Activated CD8-positive, alpha-beta memory T cell treated with anti-CD3 and anti-CD28 coated beads, Interleukin-2, amount 50 U/mL, for 24 hours (primary cell): ENCODE results near the gene FAM20C.
"Not testable (repeated sequence)": the region's sequence is repeated elsewhere in the genome, so short reads cannot be mapped to it uniquely, and the experiment has no call there.

Experiments used
- DNase-seq: peaks from one replicate; pipeline ENCODE4 v3.0.0-alpha.2; 2020; ENCODE audit errors: extremely low read depth

The FAM20C gene

DNA sequence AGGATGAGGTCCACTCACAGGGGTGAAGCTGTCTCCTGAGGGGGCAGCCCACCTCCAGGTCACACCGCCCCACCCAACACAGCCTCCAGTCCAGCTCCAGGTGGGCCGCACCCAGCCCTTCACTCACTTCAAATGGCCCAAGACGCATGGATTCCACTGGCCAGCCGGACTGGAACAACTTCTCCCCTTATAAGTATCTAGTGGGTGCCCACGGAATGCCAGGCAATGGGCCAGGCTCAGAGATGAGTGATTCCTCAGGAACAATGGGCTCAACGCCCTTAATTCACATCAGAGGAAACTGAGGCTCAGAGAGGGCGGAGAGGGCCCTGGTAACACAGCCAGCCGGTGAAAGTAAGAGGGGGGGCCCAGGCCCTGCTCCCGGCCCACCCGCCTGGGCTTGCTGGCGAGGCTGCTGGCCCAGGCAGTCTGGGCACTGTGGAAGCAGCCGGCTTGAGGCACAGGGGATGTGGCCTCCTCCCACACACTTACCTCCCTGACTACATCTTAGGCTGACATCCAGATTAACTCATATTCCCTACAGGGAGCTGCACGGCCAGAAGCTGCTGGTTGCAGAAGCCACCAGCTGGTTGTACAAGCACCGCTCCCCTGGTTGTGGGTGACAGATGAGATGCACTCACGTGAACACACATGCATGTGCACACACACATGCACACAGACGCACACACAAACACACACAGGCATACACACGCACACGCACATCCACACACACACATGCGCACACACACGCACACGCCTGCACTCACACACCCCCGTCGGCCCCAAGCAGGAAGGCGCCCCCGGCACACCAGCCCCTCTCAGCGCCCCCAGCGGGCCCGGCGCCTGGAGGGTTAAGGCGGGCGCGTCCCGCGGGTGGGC, 1.0 kb upstream of the FAM20C start:
- DNase-seq, result no peak

- no peak for DNase-seq
These were observed 520 bp downstream of the FAM20C start for GRCh38 chr7:192701-193480.

DNA sequence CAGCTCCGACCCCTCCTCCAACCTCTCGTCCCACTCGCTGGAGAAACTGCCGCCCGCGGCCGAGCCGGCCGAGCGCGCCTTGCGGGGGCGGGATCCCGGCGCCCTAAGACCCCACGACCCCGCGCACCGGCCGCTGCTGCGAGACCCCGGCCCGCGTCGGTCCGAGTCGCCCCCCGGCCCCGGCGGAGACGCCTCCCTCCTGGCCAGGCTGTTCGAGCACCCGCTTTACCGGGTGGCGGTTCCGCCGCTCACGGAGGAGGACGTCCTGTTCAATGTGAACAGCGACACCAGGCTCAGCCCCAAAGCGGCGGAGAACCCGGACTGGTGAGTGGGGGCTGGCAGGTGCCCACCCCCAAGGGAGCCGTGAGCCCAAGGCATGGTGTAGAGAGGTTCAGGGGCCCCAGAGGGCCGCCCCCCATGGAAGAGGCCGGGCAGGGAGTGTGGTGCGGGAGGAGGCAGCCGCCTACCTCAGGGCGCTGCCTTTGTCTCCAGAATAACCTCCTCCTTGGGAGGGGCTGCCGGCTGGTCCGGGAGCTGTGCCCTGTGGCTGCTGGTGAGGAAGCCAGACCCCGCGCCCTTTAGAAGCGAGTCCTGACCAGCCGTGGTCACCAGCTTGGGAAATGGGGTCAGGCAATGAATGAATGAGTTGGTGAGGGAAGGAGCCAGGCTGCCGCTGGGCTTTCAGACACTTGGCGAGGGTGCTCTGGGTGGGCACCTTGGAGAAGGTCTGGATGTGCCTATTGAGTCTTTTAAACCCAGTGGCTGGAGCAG, 1.3 kb downstream of the FAM20C start:
- DNase-seq, result no peak

DNA sequence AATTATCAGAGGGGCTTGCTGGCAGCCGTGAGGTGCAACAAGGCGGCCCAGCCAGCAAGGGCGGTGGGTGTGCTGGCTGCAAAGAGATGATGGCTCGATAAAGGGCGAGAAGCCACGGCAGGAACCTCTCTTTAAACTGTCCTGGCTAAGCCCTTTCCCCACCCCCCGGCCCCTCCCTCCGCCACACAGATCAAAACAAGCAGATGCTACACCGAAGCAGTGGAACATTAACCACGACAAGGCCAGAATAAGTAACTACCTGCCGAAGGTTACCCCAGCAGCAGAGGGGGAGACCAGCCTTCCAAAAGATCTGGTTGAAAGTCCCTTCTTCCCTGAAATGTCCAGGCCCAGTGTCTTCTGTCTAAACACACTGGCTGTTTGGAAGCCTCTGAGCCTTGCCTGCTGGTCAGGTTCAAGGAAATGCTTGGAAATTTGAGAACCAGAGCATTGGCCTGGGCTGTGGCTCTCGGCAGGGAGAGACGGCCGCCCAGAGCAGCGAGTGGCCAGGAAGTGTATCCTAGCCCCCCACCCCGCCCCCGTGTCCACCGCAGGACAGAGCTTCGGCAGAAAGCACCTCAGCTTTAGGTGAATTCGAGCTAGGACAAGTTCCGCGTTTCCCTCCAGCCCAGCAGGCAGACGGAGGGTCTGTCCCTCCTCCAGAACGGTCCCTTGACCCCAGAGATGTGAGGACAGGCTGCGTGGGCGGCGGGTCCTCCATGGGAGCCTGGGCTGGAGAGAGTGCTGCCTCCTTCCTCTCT, 2.1 kb downstream of the FAM20C start:
- DNase-seq, result no peak

DNA sequence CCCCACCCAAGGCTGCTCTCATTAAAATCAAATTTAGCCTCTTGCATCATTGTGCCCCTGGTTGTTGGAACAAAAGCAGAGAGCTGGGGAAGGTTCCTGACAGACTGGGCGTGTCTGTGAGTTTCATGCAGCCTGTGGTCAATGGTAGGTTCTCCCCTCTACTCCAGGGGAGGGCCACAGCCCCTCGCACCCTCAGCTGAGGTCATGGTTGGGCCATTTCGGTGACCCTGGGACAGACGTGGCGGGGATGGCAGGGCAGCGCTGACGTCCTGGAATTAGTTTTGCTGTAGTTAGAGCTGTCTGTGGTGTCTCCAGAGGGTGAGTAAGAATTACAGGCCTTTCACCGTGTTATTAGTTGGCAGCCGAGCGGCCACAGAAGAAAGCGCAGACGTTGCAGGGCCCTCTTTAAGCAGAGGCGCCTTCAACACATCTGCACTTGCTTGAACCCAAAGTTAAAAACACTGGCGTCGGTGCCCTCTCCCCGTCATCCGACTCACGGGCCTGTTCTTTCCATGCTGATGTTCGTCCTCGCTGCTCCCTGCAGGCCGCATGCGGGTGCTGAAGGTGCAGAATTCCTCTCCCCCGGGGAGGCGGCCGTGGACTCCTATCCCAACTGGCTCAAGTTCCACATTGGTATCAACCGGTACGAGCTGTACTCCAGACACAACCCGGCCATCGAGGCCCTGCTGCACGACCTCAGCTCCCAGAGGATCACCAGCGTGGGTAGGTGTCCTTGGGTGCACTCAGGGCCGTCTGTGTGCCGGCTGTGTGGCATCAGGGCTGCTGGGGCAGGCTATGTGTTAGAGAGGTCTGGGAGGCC, 2.8 kb downstream of the FAM20C start:
- no peak for DNase-seq

- no peak for DNase-seq
These were observed 3.4 kb downstream of the FAM20C start for GRCh38 chr7:195830-196128.

- no peak for DNase-seq
These were observed 3.9 kb downstream of the FAM20C start for GRCh38 chr7:196283-196682.

GRCh38 chr7:196778-197321, 4.5 kb downstream of the FAM20C start:
- DNase-seq, result no peak

DNA sequence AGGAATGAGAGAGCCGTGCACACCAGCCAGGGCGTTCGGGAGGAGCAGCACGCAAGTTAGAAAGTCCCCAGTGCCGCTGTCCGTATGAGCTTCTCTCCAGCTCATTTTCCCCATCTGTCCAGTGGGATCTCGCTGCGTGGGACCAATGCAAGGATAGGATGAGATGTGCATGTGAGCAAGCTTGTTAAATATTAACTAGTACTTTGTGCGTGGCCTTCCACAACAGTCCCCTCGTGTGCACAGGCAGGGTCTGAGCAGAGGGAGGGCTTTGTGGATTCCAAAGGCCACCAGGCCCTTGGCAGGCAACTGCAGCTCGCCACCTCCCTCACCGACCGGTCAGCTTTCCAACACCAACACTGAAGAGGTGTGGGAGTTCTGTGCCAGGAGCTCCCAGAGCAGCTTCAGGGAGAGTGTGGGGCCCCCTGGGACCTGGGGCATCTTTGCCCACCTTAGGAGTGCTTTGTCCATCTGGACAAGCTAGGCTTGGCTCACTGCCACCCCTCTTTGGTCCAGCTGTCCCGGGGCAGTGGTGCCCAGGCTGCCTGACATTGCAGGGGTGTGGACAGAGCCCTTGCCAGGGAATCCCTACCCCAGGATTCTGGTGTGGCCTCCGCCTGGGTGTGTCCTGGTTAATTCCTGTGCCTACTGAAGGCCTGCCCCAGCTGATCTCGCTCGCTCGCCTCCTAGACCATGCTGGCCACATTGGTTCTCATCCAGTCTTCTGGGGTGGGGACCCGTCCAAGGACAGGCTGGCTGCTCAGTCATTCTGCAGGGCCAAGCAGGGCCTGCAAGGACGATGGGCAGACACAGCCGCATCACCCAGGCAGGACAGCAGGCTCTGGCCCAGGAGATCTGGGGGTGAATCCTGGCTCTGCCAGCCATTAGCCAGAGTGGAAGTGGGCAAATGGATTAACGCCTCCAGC, 5.3 kb downstream of the FAM20C start:
- DNase-seq, result no peak

DNA sequence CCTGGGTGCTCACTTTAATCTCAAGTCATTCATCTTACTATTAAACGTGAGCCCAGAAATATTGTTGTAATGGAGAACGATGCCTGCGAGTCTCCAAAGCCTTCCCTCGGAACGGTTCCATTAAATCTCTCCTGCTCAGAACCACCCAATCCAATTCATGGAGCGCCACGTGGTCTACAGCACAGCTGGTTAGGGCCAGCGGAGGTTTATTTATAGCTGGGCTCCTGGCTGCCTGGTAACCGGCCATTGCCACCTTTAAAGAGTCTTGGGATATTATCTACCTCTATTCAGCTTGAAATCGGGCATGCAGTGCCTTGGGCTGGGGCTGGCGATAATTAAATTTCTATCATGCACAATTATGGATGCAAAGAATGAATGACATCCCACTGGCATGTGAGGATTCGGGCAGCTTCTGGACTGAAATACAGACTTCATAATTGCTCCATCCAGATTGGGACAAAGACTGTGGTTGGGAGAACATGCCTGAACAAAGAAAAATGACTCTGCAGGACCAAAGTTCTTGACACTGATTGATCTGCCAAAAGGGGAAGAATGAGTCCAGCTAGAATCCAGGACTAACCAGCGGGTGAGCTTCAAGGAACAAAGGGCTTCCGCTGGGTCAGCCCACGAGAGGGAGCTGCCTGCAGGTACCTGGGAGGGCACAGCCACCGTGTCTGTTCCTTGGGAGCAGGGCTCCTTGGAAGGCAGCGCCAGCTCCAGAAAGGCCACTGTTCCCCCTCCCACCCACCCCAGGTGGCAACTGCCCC, 7.3 kb downstream of the FAM20C start:
- no peak for DNase-seq

GRCh38 chr7:200290-200689, 7.9 kb downstream of the FAM20C start:
- no peak for DNase-seq

DNA sequence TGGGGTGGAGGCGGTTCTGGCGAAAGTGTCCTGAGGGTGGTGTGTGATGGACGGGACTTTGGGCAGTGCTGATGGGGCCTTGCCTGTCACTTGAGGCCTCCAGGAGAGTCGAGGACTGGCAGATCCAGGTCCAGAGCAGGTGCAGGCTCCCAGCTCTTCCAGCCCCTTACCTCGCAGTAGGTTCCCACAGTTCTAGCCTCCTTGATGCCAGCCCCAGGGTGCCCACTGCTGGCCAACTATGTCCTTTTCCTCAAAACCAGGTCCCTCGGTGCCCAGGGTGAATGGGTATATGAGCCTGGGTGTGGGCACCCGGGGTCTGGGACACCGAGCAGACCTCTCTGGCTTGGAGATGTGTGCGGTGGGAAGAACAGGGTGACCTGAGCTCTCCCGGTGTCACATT, 8.3 kb downstream of the FAM20C start:
- DNase-seq, result no peak

GRCh38 chr7:204326-204725, 12.0 kb downstream of the FAM20C start:
- DNase-seq, result no peak

DNA sequence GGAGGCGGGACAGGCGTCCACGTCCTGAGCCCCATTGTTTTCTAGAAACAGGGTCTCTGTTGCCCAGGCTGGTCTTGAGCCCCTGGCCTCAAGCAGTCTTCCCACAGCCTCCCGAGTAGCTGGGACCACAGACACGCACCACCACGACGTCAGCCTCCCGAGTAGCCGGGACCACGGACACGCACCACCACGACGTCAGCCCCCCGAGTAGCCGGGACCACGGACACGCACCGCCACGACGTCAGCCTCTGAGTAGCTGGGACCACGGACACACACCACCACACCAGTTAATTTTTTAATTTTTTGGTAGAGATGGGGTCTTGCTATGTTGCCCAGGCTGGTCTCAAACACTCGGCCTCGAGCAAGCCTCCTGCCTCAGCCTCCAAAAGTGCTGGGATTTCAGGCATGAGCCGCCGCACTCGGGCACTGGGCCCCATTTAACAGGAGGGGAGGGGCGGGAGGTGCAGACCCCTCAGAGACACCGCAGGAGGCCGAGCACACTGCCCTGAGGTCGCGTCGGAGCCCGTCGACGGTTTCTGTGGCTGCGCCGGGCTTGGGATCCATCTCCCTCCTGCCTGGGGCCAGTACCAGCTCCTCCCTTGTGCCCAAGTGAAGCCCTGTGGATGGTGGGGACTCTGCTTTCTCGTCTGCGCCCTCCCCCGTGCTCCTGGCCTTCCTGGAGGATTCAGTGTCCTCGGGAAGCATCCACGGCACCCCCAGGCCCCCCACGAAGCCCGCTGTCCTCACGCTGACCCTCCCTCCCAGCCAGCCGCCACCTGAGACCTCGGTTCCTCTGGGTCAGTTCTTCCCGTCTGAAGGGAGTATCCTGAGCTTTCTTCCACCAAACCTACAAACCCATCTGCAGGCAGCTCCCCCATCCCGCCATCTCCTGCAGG, 13.0 kb downstream of the FAM20C start:
- DNase-seq, result no peak

- not testable (repeated sequence) for DNase-seq
These were observed 14.0 kb downstream of the FAM20C start for GRCh38 chr7:206351-206750.

- no peak for DNase-seq
These were observed 15.2 kb downstream of the FAM20C start for GRCh38 chr7:207418-208129.

DNA sequence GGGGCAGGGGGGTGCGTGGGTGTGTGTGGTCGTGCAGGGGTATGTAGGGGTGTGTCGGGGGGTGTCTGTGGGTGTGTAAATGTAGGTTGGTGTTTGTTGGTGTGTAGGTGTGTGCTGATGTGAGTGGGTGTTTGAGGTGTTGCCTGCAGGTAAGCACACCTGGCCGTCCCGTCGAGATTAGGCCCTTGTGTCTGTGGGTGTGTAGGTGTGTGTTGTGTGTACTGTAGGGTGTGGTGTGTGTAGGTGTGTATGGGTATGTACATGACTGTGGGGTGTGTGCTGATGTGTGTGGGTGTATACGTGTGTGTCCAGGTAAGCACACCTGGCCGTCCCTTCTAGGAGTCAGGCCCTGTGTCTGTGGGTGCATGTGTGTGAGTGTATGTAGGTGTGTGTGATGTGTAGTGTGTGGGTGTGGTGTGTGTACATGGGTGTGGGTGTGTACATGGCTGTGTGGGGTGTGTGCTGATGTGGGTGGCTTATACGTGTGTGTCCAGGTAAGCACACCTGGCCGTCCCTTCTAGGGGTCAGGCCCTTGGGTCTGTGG, 15.8 kb downstream of the FAM20C start:
- DNase-seq, result no peak
